ENCODE data around the gene EDC3. TPM values are rescaled to one million over a fixed set of nuclear protein-coding genes. Genes with fewer than 3 reads are reported as not detected.

The EDC3 gene
- total and polyA plus RNA-seq, 9 of the 15 experiments (the other 6 are each of a cell fraction or from before 2014, with no cell fraction given): 11.7 to 63.9 (median 32.8) TPM

- Histone ChIP-seq H3K36me3 (ENCODE audit: control insufficient read depth, insufficient read depth, low read length) (no peaks in the 10 kb centered on the region), H3K4me2 (ENCODE audit: insufficient read depth, low read length) (no peak overlapping the region), H2AFZ (ENCODE audit: low read depth, low read length) (no peak overlapping the region), H3K4me3 (no peak overlapping the region), H4K20me1 (replicated peaks; ENCODE audit: control insufficient read depth, insufficient read depth, low read length) (no peaks in the 10 kb centered on the region), H3K9ac (ENCODE audit: insufficient read depth in 1 of 2, low read depth in 2 of 2, low read length in 2 of 2) (no peak overlapping the region), H3K27me3 (ENCODE audit: control insufficient read depth in 2 of 2, insufficient read depth in 2 of 2, low read length in 2 of 2) (peaks cover 8 to 17% of the 10 kb centered on the region in 2 experiments), H3K9me3 (replicated peaks; ENCODE audit: control insufficient read depth, insufficient read depth, low read depth, low read length) (no peaks in the 10 kb centered on the region), H3K9me1 (ENCODE audit: control insufficient read depth, insufficient read depth, low read length) (no peaks in the 10 kb centered on the region), H3K79me2 (ENCODE audit: control insufficient read depth, insufficient read depth, low read length) (no peaks in the 10 kb centered on the region), H3K27ac (ENCODE audit: extremely low read depth, low read depth, low read length) (no peak overlapping the region), H3K4me1 (replicated peaks in 1 of 2; ENCODE audit: control insufficient read depth in 2 of 2, insufficient read depth in 2 of 2, low read length in 2 of 2) (no peaks in the 10 kb centered on the region)
- CTCF ChIA-PET (ENCODE audit: low intra/inter-chr PET ratio): no interaction called here
- DNase-seq (ENCODE audit: extremely low read depth in 1 of 4, low spot score in 3 of 4) (no peak), FAIRE-seq (no peak), ATAC-seq (no peak)
- POLR2A ChIA-PET: no interaction called here
- TF ChIP-seq BCL6 (CRISPR knock-in tag; IDR thresholded peaks at IDR 0.05) (no peak), YY1 (IDR thresholded peaks at IDR 0.05; ENCODE audit: borderline replicate concordance in 1 of 3, control insufficient read depth in 1 of 3, extremely low read depth in 1 of 3, insufficient read depth in 3 of 3, insufficient read length in 1 of 3, insufficient replicate concordance in 2 of 3, low read depth in 1 of 3, low read length in 2 of 3) (no peak), ZNF12 (CRISPR knock-in tag; IDR thresholded peaks at IDR 0.05) (no peak), TARDBP (IDR thresholded peaks at IDR 0.05) (no peak), ZBTB34 (CRISPR knock-in tag; IDR thresholded peaks at IDR 0.05) (no peak), ZNF384 (IDR thresholded peaks at IDR 0.05; ENCODE audit: low read depth, low read length) (no peak), SNAPC5 (CRISPR knock-in tag; IDR thresholded peaks at IDR 0.05) (no peak), PYGO2 (tag; IDR thresholded peaks at IDR 0.05) (no peak), TGIF2 (CRISPR knock-in tag; IDR thresholded peaks at IDR 0.05) (no peak), ZNF589 (CRISPR knock-in tag; IDR thresholded peaks at IDR 0.05; ENCODE audit: low read depth) (no peak), LARP7 (IDR thresholded peaks at IDR 0.05) (no peak)
- TF ChIP-seq, protein P1, sequence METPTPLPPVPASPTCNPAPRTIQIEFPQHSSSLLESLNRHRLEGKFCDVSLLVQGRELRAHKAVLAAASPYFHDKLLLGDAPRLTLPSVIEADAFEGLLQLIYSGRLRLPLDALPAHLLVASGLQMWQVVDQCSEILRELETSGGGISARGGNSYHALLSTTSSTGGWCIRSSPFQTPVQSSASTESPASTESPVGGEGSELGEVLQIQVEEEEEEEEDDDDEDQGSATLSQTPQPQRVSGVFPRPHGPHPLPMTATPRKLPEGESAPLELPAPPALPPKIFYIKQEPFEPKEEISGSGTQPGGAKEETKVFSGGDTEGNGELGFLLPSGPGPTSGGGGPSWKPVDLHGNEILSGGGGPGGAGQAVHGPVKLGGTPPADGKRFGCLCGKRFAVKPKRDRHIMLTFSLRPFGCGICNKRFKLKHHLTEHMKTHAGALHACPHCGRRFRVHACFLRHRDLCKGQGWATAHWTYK (CRISPR knock-in tag; IDR thresholded peaks at IDR 0.05): no peak
- TF ChIP-seq, protein P2, sequence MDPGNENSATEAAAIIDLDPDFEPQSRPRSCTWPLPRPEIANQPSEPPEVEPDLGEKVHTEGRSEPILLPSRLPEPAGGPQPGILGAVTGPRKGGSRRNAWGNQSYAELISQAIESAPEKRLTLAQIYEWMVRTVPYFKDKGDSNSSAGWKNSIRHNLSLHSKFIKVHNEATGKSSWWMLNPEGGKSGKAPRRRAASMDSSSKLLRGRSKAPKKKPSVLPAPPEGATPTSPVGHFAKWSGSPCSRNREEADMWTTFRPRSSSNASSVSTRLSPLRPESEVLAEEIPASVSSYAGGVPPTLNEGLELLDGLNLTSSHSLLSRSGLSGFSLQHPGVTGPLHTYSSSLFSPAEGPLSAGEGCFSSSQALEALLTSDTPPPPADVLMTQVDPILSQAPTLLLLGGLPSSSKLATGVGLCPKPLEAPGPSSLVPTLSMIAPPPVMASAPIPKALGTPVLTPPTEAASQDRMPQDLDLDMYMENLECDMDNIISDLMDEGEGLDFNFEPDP (CRISPR knock-in tag; IDR thresholded peaks at IDR 0.05): no peak
- TF ChIP-seq, protein P3, sequence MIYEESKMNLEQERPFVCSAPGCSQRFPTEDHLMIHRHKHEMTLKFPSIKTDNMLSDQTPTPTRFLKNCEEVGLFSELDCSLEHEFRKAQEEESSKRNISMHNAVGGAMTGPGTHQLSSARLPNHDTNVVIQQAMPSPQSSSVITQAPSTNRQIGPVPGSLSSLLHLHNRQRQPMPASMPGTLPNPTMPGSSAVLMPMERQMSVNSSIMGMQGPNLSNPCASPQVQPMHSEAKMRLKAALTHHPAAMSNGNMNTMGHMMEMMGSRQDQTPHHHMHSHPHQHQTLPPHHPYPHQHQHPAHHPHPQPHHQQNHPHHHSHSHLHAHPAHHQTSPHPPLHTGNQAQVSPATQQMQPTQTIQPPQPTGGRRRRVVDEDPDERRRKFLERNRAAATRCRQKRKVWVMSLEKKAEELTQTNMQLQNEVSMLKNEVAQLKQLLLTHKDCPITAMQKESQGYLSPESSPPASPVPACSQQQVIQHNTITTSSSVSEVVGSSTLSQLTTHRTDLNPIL (CRISPR knock-in tag; IDR thresholded peaks at IDR 0.05): no peak
- in situ Hi-C loops (cut with MboI) (no loop called here), intact Hi-C loops (cut with micrococcal nuclease) (loop anchor here (2.0 kb wide), 1 partner anchor 64 kb away; no protein-coding TSS in a partner anchor)
- 0% methylated on average over 1 of the region's 1 CpG for WGBS (ENCODE audit: insufficient coverage, low coverage, missing lambda C conversion rate)
- no TSS peak for BruUV-seq (replicated peaks)
These were observed 13.2 kb upstream of the EDC3 start for GRCh38 chr15:74709011-74709410.

Data from K562 (cell line).